Measurements from ENCODE around the gene SRCIN1. TPM values are rescaled to one million over a fixed set of nuclear protein-coding genes. Genes with fewer than 3 reads are reported as not detected.

The SRCIN1 gene
- total RNA-seq, 1 experiment from 2014 or later = 6.9 TPM

DNA sequence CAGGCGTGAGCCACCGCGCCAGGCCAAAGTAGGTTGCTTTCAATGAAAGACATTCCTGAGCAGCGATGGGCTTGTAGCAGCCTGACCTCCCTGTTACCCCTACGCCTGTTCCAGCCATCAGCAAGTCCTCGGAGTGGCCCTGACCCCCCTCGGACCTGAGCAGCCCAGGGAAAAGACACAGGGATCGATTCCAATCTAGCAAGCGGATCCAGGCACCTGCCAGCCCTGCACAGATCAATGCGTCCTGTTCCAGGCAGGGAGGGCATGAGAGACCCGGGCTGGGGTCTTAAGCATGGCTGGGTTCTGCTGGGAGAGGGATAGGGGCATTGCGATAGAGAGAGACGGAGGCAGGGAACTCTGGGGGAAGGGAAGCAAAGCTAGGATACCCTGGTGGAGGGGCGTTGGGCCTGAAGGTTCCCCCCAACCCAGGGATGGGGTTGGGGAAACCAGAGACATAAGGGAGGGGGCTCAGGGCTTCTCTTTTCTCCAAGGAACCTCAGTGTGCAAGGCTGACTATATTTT, 21.9 kb downstream of the SRCIN1 start:
- TF ChIP-seq, protein P1, sequence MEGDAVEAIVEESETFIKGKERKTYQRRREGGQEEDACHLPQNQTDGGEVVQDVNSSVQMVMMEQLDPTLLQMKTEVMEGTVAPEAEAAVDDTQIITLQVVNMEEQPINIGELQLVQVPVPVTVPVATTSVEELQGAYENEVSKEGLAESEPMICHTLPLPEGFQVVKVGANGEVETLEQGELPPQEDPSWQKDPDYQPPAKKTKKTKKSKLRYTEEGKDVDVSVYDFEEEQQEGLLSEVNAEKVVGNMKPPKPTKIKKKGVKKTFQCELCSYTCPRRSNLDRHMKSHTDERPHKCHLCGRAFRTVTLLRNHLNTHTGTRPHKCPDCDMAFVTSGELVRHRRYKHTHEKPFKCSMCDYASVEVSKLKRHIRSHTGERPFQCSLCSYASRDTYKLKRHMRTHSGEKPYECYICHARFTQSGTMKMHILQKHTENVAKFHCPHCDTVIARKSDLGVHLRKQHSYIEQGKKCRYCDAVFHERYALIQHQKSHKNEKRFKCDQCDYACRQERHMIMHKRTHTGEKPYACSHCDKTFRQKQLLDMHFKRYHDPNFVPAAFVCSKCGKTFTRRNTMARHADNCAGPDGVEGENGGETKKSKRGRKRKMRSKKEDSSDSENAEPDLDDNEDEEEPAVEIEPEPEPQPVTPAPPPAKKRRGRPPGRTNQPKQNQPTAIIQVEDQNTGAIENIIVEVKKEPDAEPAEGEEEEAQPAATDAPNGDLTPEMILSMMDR (conservative IDR thresholded peaks at IDR 0.05) = no peak
- H3K4me1 Mint-ChIP-seq = peaks cover 41 to 67% of the 10 kb centered on the region in 2 experiments
- Histone ChIP-seq H4K91ac (ENCODE audit: insufficient read length, low read depth, low read length) (no peak overlapping the region), H2BK120ac (ENCODE audit: low read depth, low read length, poor library complexity, severe bottlenecking) (no peak overlapping the region), H3K79me2 (ENCODE audit: insufficient read depth, low read length) (no peaks in the 10 kb centered on the region), H3K4me1 (ENCODE audit: insufficient read depth, low read length) (no peaks in the 10 kb centered on the region), H2AFZ (ENCODE audit: low read length) (no peak overlapping the region), H4K20me1 (ENCODE audit: control insufficient read depth, insufficient read depth, insufficient read length) (no peaks in the 10 kb centered on the region), H3K4ac (ENCODE audit: low read depth, low read length) (no peak overlapping the region), H3K56ac (ENCODE audit: insufficient read length, low read depth, low read length) (no peak overlapping the region), H3K18ac (ENCODE audit: insufficient read length, low read depth, low read length) (no peak overlapping the region), H2BK12ac (ENCODE audit: insufficient read length, low read depth, low read length) (no peak overlapping the region), H4K5ac (ENCODE audit: insufficient read length, low read depth, low read length) (no peak overlapping the region), H3K9ac (ENCODE audit: extremely low read depth, insufficient read length, low read length) (no peak overlapping the region), H2AK5ac (ENCODE audit: insufficient read length, low read length) (no peak overlapping the region), H3K27ac (ENCODE audit: insufficient read length, low read depth, low read length) (no peak overlapping the region), H3K27me3 (ENCODE audit: insufficient read depth, low read length) (peaks cover 11% of the 10 kb centered on the region), H2BK5ac (ENCODE audit: insufficient read length, low read length) (no peak overlapping the region), H2BK15ac (ENCODE audit: low read depth, low read length) (no peak overlapping the region), H3K23me2 (ENCODE audit: insufficient read length, low read depth, low read length, poor library complexity, severe bottlenecking) (peaks cover under 1% of the 10 kb centered on the region), H3K79me1 (ENCODE audit: insufficient read depth, low read depth, low read length, poor library complexity, severe bottlenecking) (no peaks in the 10 kb centered on the region), H3T11ph (ENCODE audit: low read length) (no peak overlapping the region), H3K9me3 (ENCODE audit: control insufficient read depth, low read depth, low read length) (no peaks in the 10 kb centered on the region), H3K4me2 (ENCODE audit: insufficient read depth, insufficient read length, low read length) (no peak overlapping the region), H4K8ac (replicated peaks; ENCODE audit: insufficient read length, low read depth, low read length) (no peak overlapping the region), H3K23ac (ENCODE audit: insufficient read length, low read depth, low read length) (no peak overlapping the region), H3K14ac (ENCODE audit: insufficient read depth, low read length) (no peak overlapping the region), H2BK20ac (ENCODE audit: low read depth, low read length, poor library complexity, severe bottlenecking) (no peak overlapping the region)
- DNase-seq = no peak
- WGBS (ENCODE audit: extremely low coverage, insufficient read length, low lambda C conversion rate) = no CpG with 5 or more reads among the region's 14 CpGs
- no peak overlapping the region for H3K27ac Mint-ChIP-seq
- peaks cover 69% of the 10 kb centered on the region for H3K27me3 Mint-ChIP-seq (ENCODE audit: low read depth)
- H3K9me3 Mint-ChIP-seq = no peaks in the 10 kb centered on the region
- no peak overlapping the region for H3K4me3 Mint-ChIP-seq
- H3K36me3 Mint-ChIP-seq (ENCODE audit: insufficient read depth in 1 of 3, low read depth in 3 of 3) = no peaks in the 10 kb centered on the region

Measured in H9 (cell line).